Epithelial cell of esophagus (primary cell): Measurements from ENCODE around the gene PTTG1IP2.

Source experiments
- DNase-seq: peaks from one replicate; pipeline ENCODE4 v3.0.0; 2010; ENCODE audit warnings: low read depth
- H3K4me3 ChIP-seq: 2 replicates; pipeline ENCODE4 v1.5.1; 2011; ENCODE audit warnings: mild to moderate bottlenecking, low read length, control low read depth
- CTCF ChIP-seq: IDR thresholded peaks from 2 replicates; pipeline ENCODE4 v1.5.1; 2011; ENCODE audit warnings: low read depth, mild to moderate bottlenecking, low read length, control low read depth, inconsistent platforms; ENCODE audit not compliant: insufficient read depth; ENCODE audit errors: missing control alignments

PTTG1IP2 gene

DNA sequence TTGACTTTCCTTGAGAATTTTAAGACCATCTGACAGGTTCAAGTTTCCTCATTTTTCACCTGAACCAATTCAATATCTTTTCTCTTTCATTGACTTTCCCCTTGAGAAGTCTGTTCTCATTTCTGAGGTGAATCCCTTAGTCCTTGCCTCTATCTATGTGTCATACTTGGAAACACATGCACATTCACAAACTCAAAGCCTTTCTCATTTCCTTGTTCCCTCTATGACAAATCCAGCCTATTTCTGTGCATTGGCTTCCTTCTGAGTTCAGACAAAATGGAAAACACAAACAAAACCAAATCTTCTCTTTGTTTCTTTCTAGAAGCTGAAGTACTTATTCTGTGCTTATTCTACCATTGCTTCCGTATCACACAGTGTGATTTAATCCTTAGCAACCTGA, 13.8 kb downstream of the PTTG1IP2 start:
- no peak for TF ChIP-seq CTCF
- DNase-seq, result peak; percentile 67
- no peak overlapping the region for H3K4me3 ChIP-seq

DNA sequence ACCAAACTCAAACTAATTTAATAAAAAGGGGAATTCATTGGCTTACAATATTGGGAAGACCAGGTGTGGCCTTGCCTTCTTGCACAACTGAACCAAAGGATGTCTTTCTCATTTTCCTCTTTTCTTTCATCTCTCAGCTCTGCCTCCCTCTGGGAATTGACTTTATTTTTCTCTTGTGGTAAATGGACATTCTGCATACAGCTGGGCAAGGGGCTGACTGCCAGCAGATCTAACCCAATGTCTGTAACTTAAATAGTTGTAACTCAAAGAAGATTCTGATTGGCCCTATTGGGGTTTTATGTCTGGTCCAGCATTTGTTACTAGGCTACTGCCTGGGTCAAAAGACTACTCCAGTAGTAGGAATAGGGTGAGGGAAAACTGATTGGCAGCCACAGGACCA, 15.3 kb downstream of the PTTG1IP2 start:
- TF ChIP-seq CTCF, result no peak
- no peak overlapping the region for H3K4me3 ChIP-seq
- no peak for DNase-seq

DNA sequence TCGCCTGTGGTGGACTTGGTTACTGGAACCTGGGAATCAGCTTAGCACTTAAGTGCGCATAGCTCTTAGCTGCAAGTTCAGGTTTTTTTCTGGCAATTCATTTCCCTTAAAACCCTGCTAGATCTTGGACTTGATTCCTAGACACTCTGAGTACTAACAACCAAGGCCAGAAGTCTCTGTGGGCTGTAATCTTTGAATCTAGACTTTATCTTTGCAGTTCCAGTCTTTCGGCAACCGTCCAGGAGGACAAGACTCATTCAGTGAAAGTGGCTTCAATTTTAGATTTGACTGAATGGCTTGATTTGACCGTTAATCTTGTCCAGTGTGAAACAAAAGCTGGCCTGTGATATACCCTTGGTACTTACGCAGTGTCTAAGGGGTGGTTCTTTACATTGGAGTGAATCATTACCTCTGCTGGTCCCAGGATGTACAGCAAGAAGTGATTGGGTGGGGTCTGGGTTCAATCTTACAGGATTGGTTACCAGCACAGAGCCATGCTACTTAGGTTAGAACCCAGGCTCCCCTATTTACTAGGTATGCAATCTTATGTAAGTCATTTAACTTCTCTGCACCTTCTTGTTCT, 16.4 kb downstream of the PTTG1IP2 start:
- H3K4me3 ChIP-seq, result no peak overlapping the region
- no peak for TF ChIP-seq CTCF
- DNase-seq, result no peak

DNA sequence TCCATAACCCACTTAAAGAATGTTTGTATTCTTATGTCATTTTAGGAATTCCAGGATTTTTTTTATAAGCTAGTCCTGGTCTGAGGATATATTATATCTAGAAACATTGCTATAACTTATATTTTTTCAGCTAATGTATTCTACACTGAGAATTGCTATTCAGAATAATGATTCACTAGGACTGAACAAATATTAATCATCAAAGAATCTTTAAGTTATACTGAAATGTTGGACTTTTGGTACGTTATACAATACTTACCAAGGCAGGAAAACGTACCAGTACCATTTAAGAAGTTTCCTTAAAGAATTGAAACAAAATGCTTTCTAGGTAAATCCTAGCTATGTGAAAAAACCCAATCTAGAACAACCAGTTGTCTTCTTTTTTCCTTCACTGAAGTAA, 18.4 kb downstream of the PTTG1IP2 start:
- DNase-seq, result no peak
- TF ChIP-seq CTCF, result no peak
- no peak overlapping the region for H3K4me3 ChIP-seq

DNA sequence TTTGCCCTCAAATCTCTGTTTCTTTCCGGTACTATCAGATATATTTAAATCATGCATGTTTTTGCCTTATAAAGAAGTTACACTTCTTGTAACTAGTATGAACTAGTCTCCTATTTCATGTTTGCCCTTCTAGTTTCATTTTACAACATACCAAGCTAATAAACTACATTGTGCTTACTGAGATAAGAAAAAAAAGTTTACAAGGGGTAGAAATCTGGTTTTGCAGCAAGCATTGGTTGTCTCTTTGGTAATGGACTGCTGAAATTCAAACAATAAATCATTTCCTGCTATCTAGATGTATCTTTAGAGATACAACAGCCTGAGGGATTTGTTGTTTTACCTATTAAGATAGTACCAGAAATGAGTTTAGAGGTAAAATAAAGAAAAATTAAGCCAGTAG, 18.8 kb downstream of the PTTG1IP2 start:
- no peak for DNase-seq
- no peak overlapping the region for H3K4me3 ChIP-seq
- no peak for TF ChIP-seq CTCF

GRCh38 chr7:90492250-90492649, 22.8 kb downstream of the PTTG1IP2 start:
- no peak overlapping the region for H3K4me3 ChIP-seq
- DNase-seq, result peak; percentile 67
- TF ChIP-seq CTCF, result no peak

- no peak overlapping the region for H3K4me3 ChIP-seq
- DNase-seq, result no peak
- no peak for TF ChIP-seq CTCF
These were observed 25.8 kb downstream of the PTTG1IP2 start for GRCh38 chr7:90495241-90495640.
